Measurements from ENCODE around the gene SMPX.

GRCh38 chrX:21770631-21771321, 12.9 kb upstream of the SMPX start:
- TF ChIP-seq, protein P1, sequence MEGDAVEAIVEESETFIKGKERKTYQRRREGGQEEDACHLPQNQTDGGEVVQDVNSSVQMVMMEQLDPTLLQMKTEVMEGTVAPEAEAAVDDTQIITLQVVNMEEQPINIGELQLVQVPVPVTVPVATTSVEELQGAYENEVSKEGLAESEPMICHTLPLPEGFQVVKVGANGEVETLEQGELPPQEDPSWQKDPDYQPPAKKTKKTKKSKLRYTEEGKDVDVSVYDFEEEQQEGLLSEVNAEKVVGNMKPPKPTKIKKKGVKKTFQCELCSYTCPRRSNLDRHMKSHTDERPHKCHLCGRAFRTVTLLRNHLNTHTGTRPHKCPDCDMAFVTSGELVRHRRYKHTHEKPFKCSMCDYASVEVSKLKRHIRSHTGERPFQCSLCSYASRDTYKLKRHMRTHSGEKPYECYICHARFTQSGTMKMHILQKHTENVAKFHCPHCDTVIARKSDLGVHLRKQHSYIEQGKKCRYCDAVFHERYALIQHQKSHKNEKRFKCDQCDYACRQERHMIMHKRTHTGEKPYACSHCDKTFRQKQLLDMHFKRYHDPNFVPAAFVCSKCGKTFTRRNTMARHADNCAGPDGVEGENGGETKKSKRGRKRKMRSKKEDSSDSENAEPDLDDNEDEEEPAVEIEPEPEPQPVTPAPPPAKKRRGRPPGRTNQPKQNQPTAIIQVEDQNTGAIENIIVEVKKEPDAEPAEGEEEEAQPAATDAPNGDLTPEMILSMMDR (IDR thresholded peaks at IDR 0.05; ENCODE audit: insufficient read depth, low read length, poor library complexity, severe bottlenecking): no peak
- TF ChIP-seq EZH2phosphoT487 (conservative IDR thresholded peaks at IDR 0.05; ENCODE audit: low read length): no peak
